ENCODE data around the gene EML4.

- no peak for TF ChIP-seq POLR2A (IDR thresholded peaks at IDR 0.05)
- TF ChIP-seq, protein P1, sequence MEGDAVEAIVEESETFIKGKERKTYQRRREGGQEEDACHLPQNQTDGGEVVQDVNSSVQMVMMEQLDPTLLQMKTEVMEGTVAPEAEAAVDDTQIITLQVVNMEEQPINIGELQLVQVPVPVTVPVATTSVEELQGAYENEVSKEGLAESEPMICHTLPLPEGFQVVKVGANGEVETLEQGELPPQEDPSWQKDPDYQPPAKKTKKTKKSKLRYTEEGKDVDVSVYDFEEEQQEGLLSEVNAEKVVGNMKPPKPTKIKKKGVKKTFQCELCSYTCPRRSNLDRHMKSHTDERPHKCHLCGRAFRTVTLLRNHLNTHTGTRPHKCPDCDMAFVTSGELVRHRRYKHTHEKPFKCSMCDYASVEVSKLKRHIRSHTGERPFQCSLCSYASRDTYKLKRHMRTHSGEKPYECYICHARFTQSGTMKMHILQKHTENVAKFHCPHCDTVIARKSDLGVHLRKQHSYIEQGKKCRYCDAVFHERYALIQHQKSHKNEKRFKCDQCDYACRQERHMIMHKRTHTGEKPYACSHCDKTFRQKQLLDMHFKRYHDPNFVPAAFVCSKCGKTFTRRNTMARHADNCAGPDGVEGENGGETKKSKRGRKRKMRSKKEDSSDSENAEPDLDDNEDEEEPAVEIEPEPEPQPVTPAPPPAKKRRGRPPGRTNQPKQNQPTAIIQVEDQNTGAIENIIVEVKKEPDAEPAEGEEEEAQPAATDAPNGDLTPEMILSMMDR (IDR thresholded peaks at IDR 0.05): no peak
These were observed 150.1 kb downstream of the EML4 start for GRCh38 chr2:42319265-42319664.

All from heart left ventricle (tissue), 13 donors.